Endodermal cell (in vitro differentiated cells): ENCODE results near the gene PLXNA2. TPM values are rescaled to one million over a fixed set of nuclear protein-coding genes. Genes with fewer than 3 reads are reported as not detected.

ENCODE experiments used
- DNase-seq: peaks from one replicate; pipeline ENCODE4 v3.0.0-alpha.2; 2017
- H3K27ac ChIP-seq: 2 replicates; pipeline ENCODE4 v1.5.1; 2013; ENCODE audit warnings: mild to moderate bottlenecking, low read depth, low read length, moderate library complexity
- H3K27me3 ChIP-seq: 2 replicates; pipeline ENCODE4 v1.6.1; 2013; ENCODE audit warnings: mild to moderate bottlenecking, low read length, moderate library complexity; ENCODE audit not compliant: insufficient read depth, control insufficient read depth, poor library complexity, severe bottlenecking
- H3K36me3 ChIP-seq: 2 replicates; pipeline ENCODE4 v1.7.0; 2013; ENCODE audit warnings: mild to moderate bottlenecking, low read length, moderate library complexity; ENCODE audit not compliant: control insufficient read depth, insufficient read depth
- H3K4me1 ChIP-seq: one replicate; pipeline ENCODE4 v1.7.0; 2013; ENCODE audit warnings: low read length; ENCODE audit not compliant: control insufficient read depth, insufficient read depth
- H3K4me3 ChIP-seq: 2 replicates; pipeline ENCODE4 v1.5.1; 2013; ENCODE audit warnings: mild to moderate bottlenecking, low read length, moderate library complexity
- H3K9ac ChIP-seq: 2 replicates; pipeline ENCODE4 v1.6.1; 2013; ENCODE audit warnings: mild to moderate bottlenecking, low read length, moderate library complexity; ENCODE audit not compliant: poor library complexity, severe bottlenecking; ENCODE audit errors: extremely low read depth
- H3K9me3 ChIP-seq: 2 replicates; pipeline ENCODE4 v1.6.1; 2013; ENCODE audit warnings: mild to moderate bottlenecking, low read length, moderate library complexity; ENCODE audit not compliant: control insufficient read depth
- H3K27ac Mint-ChIP-seq: 2 replicates; pipeline ENCODE4 v1.8.0; 2020; ENCODE audit warnings: mixed read lengths
- H3K27me3 Mint-ChIP-seq: 2 replicates; pipeline ENCODE4 v1.8.0; 2021; ENCODE audit warnings: mild to moderate bottlenecking, mixed read lengths; ENCODE audit not compliant: insufficient read depth
- H3K36me3 Mint-ChIP-seq: 2 replicates; pipeline ENCODE4 v1.8.0; 2020; ENCODE audit warnings: low read depth, mixed read lengths
- H3K4me1 Mint-ChIP-seq: 2 replicates; pipeline ENCODE4 v1.8.0; 2020; ENCODE audit warnings: mixed read lengths
- H3K4me3 Mint-ChIP-seq: 2 replicates; pipeline ENCODE4 v1.8.0; 2020; ENCODE audit warnings: mild to moderate bottlenecking, moderate library complexity, mixed read lengths
- H3K9me3 Mint-ChIP-seq: 2 replicates; pipeline ENCODE4 v1.8.0; 2020; ENCODE audit warnings: mild to moderate bottlenecking, mixed read lengths
- WGBS, 2 experiments: methylation state at CpG; one replicate each; pipeline versions ENCODE4 v1.1.5 to v1.1.7; 2013; ENCODE audit warnings: missing lambda C conversion rate in 2 of 2, mixed read lengths in 1 of 2; ENCODE audit not compliant: insufficient coverage in 1 of 2, insufficient read length in 1 of 2; 5-methylcytosine and 5-hydroxymethylcytosine counted together
- total RNA-seq, 2 donors: library from RNA; stranded (reverse); fragmentation: NEBNext Ultra II Directional in 1 of 2; extraction: Animal tissue kit (Norgen Biotek cat#: 25700) in 1 of 2; gene quantifications; 2 replicates in 1 of 2; 3 replicates in 1 of 2; pipeline ENCODE4 v1.2.1, GENCODE V29; 2021
- TF ChIP-seq, protein P1 (sequence below): fragments of 200-600 bp; sonication (generic); conservative IDR thresholded peaks from 2 replicates; pipeline ENCODE4 v1.5.0; 2021; ENCODE audit warnings: antibody characterized with exemption, mild to moderate bottlenecking

Gene PLXNA2
- total RNA-seq, 2 donors from 2014 or later, result 61.2 to 86.1 TPM

DNA sequence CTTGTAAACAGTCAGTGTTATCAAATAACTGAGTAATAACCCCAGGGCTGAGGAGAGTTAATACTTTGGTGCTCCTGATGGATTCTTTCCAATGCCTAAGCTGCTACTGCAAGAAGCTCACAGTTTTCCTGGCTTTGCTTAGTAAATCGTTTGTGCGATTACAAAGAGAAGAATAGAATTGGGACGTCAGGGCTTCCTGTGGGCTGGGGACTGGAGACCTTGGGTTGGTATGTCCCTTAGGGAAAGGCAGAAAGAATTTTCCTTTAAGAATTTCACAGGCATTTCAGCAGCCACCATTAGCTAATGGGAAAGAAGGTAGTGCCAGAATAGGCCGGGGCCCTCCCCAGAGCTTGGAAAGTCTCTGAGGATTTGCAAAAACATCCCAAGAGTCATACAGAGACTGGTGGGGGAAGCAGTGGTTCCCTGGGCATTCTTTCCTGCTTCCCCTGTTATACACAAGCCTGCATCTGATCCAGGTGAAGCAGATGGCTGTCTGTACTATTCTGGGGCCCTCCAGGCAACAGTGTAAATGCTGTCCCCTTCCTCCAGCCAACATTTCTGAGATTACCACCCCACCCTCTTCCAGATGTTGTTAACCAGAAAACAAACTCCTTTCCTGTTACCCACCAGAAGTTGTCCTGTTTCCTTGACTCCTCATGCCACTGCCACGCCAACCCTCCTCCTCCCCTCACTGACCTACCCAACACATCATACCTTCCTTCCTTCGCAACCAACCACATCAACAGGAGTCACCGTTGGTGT is 40.2 kb downstream of the PLXNA2 start:
- H3K9ac ChIP-seq, result no peak overlapping the region
- Mint-ChIP-seq H3K27ac (no peak overlapping the region), H3K36me3 (peaks cover 41% of the 10 kb centered on the region), H3K4me1 (peaks cover 18% of the 10 kb centered on the region), H3K27me3 (no peaks in the 10 kb centered on the region), H3K4me3 (no peak overlapping the region), H3K9me3 (no peaks in the 10 kb centered on the region)
- H3K4me3 ChIP-seq, result no peak overlapping the region
- no peaks in the 10 kb centered on the region for H3K9me3 ChIP-seq
- peaks cover 94% of the 10 kb centered on the region for H3K36me3 ChIP-seq
- WGBS, 2 experiments, result 91 to 93% methylated on average over 7 of the region's 7 CpGs
- TF ChIP-seq, protein P1, sequence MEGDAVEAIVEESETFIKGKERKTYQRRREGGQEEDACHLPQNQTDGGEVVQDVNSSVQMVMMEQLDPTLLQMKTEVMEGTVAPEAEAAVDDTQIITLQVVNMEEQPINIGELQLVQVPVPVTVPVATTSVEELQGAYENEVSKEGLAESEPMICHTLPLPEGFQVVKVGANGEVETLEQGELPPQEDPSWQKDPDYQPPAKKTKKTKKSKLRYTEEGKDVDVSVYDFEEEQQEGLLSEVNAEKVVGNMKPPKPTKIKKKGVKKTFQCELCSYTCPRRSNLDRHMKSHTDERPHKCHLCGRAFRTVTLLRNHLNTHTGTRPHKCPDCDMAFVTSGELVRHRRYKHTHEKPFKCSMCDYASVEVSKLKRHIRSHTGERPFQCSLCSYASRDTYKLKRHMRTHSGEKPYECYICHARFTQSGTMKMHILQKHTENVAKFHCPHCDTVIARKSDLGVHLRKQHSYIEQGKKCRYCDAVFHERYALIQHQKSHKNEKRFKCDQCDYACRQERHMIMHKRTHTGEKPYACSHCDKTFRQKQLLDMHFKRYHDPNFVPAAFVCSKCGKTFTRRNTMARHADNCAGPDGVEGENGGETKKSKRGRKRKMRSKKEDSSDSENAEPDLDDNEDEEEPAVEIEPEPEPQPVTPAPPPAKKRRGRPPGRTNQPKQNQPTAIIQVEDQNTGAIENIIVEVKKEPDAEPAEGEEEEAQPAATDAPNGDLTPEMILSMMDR, result no peak
- no peak overlapping the region for H3K27ac ChIP-seq
- DNase-seq, result peak; percentile 56
- no peaks in the 10 kb centered on the region for H3K27me3 ChIP-seq
- H3K4me1 ChIP-seq, result peaks cover 13% of the 10 kb centered on the region

GRCh38 chr1:208203127-208203847 is 40.9 kb downstream of the PLXNA2 start:
- Mint-ChIP-seq H3K27ac (no peak overlapping the region), H3K36me3 (peaks cover 42% of the 10 kb centered on the region), H3K27me3 (no peaks in the 10 kb centered on the region), H3K4me1 (peaks cover 11% of the 10 kb centered on the region), H3K9me3 (no peaks in the 10 kb centered on the region), H3K4me3 (no peak overlapping the region)
- H3K27ac ChIP-seq, result no peak overlapping the region
- H3K9ac ChIP-seq, result no peak overlapping the region
- H3K27me3 ChIP-seq, result no peaks in the 10 kb centered on the region
- H3K36me3 ChIP-seq, result peaks cover 94% of the 10 kb centered on the region
- TF ChIP-seq, protein P1, result no peak
- peaks cover 6% of the 10 kb centered on the region for H3K4me1 ChIP-seq
- 95 to 96% methylated on average over 4 to 13 of the region's 13 CpGs for WGBS, 2 experiments
- H3K9me3 ChIP-seq, result no peaks in the 10 kb centered on the region
- no peak overlapping the region for H3K4me3 ChIP-seq
- DNase-seq, result no peak

- Histone ChIP-seq H3K9me3 (no peaks in the 10 kb centered on the region), H3K27me3 (no peaks in the 10 kb centered on the region), H3K4me1 (peaks cover 4% of the 10 kb centered on the region), H3K9ac (no peak overlapping the region), H3K4me3 (no peak overlapping the region), H3K36me3 (peaks cover 93% of the 10 kb centered on the region), H3K27ac (no peak overlapping the region)
- WGBS, 2 experiments, result 88 to 93% methylated on average over 2 to 5 of the region's 5 CpGs
- Mint-ChIP-seq H3K36me3 (peaks cover 42% of the 10 kb centered on the region), H3K9me3 (no peaks in the 10 kb centered on the region), H3K27ac (no peak overlapping the region), H3K4me1 (peaks cover 11% of the 10 kb centered on the region), H3K4me3 (no peak overlapping the region), H3K27me3 (no peaks in the 10 kb centered on the region)
- no peak for DNase-seq
- TF ChIP-seq, protein P1, result no peak
Measured at GRCh38 chr1:208202333-208202995, 41.7 kb downstream of the PLXNA2 start.
